ENCODE results near the gene COMMD4. TPM values are rescaled to one million over a fixed set of nuclear protein-coding genes. Genes with fewer than 3 reads are reported as not detected.

Gene COMMD4
- total and polyA plus RNA-seq, 2 donors (not counting 3 experiments of a cell fraction or from before 2014, with no cell fraction given) = 114 to 244 TPM

DNA sequence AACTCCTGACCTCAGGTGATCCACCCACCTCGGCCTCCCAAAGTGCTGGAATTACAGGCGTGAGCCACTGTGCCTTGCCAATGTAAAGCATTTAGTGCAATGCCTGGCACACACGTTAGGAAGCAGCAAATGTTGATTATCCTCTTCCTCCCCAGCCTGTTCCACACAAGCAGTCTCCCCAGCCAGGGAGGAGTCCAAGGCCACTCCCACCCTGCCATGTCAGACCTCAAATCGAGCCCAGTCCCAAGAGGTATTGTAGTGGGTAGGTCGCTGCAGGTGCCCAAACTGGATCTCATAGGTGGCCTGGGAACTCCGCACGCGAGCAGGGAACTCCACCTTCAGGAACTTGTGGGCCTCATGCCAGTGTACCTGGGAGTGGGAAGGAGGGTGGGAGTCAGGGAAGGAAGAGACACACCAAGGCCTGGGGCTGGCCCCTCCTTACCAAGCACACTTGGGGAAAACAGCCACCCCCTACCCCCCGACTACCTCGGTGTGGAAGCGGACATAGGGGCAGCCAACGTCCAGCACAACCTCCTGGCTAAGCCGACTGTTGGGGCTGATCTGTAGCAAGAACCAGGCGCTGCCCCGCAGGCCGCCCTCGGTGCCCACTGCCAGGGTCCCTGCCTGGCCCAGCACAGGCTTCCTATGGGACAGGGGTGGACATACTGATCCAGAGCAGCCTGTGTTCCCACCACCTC, 22.3 kb downstream of the COMMD4 start:
- Histone ChIP-seq H4K20me1 (replicated peaks; ENCODE audit: control insufficient read depth, extremely low read depth, insufficient read depth, low read length) (no peaks in the 10 kb centered on the region), H3K4me3 (replicated peaks in 1 of 3; ENCODE audit: insufficient read depth in 1 of 3, low read depth in 1 of 3, low read length in 3 of 3) (no peak overlapping the region), H3K4me2 (ENCODE audit: insufficient read depth, low read length) (no peak overlapping the region), H3K27ac (ENCODE audit: insufficient read depth, low read depth, low read length) (no peak overlapping the region), H2AFZ (ENCODE audit: low read depth, low read length) (no peak overlapping the region), H3K9ac (replicated peaks; ENCODE audit: extremely low read depth, insufficient read depth, low read length) (no peak overlapping the region), H3K27me3 (ENCODE audit: control insufficient read depth in 2 of 2, insufficient read depth in 2 of 2, low read length in 2 of 2) (no peaks in the 10 kb centered on the region), H3K79me2 (ENCODE audit: control insufficient read depth, insufficient read depth, low read length) (no peaks in the 10 kb centered on the region), H3K4me1 (ENCODE audit: control insufficient read depth, extremely low read depth, insufficient read depth, low read length) (no peaks in the 10 kb centered on the region), H3K36me3 (ENCODE audit: control insufficient read depth in 2 of 2, extremely low read depth in 1 of 2, insufficient read depth in 2 of 2, low read length in 2 of 2) (peaks cover 4 to 49% of the 10 kb centered on the region in 2 experiments), H3K9me1 (replicated peaks; ENCODE audit: control insufficient read depth, extremely low read depth, insufficient read depth, low read length) (no peaks in the 10 kb centered on the region), H3K9me3 (replicated peaks; ENCODE audit: control insufficient read depth, insufficient read depth, low read length) (no peaks in the 10 kb centered on the region)
- POLR2A ChIA-PET = no interaction called here
- CTCF ChIA-PET = interaction anchor here (2.3 kb wide), 1 partner anchor 11 kb away, joined by 9 read pairs; the partner anchor contains the start of gene MAN2C1
- no TSS peak for BruUV-seq (replicated peaks)
- intact Hi-C loops (cut with micrococcal nuclease) (no loop called here), dilution Hi-C loops (cut with MboI; ENCODE audit: extremely low pct_ligation_motif_present, low sequenced_read_pairs) (no loop called here)
- no peak for TF ChIP-seq EZH2 (IDR thresholded peaks at IDR 0.05; ENCODE audit: borderline replicate concordance, low read depth, low read length, severe bottlenecking)
- TF ChIP-seq JUN (IDR thresholded peaks at IDR 0.05; ENCODE audit: borderline replicate concordance, insufficient read depth, insufficient read length, low read depth) = no peak
- TF ChIP-seq POLR2AphosphoS5 (IDR thresholded peaks at IDR 0.05; ENCODE audit: insufficient read depth, low read depth, low read length) = no peak
- no peak for TF ChIP-seq GATA2 (IDR thresholded peaks at IDR 0.05; ENCODE audit: insufficient read depth, insufficient read length, low read depth, low read length)
- TF ChIP-seq, protein P1, sequence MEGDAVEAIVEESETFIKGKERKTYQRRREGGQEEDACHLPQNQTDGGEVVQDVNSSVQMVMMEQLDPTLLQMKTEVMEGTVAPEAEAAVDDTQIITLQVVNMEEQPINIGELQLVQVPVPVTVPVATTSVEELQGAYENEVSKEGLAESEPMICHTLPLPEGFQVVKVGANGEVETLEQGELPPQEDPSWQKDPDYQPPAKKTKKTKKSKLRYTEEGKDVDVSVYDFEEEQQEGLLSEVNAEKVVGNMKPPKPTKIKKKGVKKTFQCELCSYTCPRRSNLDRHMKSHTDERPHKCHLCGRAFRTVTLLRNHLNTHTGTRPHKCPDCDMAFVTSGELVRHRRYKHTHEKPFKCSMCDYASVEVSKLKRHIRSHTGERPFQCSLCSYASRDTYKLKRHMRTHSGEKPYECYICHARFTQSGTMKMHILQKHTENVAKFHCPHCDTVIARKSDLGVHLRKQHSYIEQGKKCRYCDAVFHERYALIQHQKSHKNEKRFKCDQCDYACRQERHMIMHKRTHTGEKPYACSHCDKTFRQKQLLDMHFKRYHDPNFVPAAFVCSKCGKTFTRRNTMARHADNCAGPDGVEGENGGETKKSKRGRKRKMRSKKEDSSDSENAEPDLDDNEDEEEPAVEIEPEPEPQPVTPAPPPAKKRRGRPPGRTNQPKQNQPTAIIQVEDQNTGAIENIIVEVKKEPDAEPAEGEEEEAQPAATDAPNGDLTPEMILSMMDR (IDR thresholded peaks at IDR 0.05; ENCODE audit: extremely low read depth in 1 of 2, insufficient read depth in 1 of 2, low read depth in 1 of 2, low read length in 2 of 2) = no peak
- TF ChIP-seq MYC (IDR thresholded peaks at IDR 0.05; ENCODE audit: low read depth, low read length) = no peak
- TF ChIP-seq POLR2A (IDR thresholded peaks at IDR 0.05; ENCODE audit: low read depth, low read length) = no peak
- TF ChIP-seq, protein P2, sequence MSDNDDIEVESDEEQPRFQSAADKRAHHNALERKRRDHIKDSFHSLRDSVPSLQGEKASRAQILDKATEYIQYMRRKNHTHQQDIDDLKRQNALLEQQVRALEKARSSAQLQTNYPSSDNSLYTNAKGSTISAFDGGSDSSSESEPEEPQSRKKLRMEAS (IDR thresholded peaks at IDR 0.05; ENCODE audit: insufficient read depth, insufficient read length) = no peak
- no peak for TF ChIP-seq FOS (IDR thresholded peaks at IDR 0.05; ENCODE audit: borderline replicate concordance, insufficient read depth, low read length)
- FAIRE-seq (no peak), DNase-seq (ENCODE audit: low read depth, low spot score) (no peak)

Measured in endothelial cell of umbilical vein (primary cell).